ENCODE results near the gene PTPN5. TPM values are rescaled to one million over a fixed set of nuclear protein-coding genes. Genes with fewer than 3 reads are reported as not detected.

PTPN5 gene
- total RNA-seq, 3 donors from 2014 or later, result 0.59 to 2.2 (median 1.3) TPM

DNA sequence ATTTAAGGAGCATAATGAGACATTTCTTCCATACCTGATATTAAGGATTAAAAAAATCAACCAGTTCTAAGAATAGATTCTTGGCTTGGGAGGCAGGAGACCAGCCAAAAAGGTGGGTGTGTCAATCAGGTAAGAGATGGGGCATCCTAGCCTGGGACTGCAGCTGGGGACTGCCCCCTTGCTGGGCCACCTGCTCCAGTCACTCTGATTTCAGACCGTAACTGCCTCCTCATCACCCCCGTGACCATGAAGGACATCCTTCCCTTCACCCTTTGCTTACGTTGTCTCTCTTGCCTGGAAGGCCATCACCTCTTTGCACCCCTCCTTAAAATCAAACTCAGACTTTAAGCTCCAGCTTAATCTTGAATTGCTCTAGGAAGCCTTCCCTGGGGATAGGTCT, 17.9 kb downstream of the PTPN5 start:
- Histone ChIP-seq H3K36me3 (no peaks in the 10 kb centered on the region), H3K4me3 (no peak overlapping the region), H3K4me1 (no peaks in the 10 kb centered on the region), H3K9me3 (no peaks in the 10 kb centered on the region), H3K27ac (no peak overlapping the region), H3K27me3 (no peaks in the 10 kb centered on the region)
- TF ChIP-seq CTCF (IDR thresholded peaks at IDR 0.05), result no peak
- TF ChIP-seq POLR2AphosphoS5 (IDR thresholded peaks at IDR 0.05), result no peak
- no peak for TF ChIP-seq POLR2A (IDR thresholded peaks at IDR 0.05)
- no peak for DNase-seq (ENCODE audit: low spot score in 2 of 2)
- intact Hi-C loops (cut with DNase I; ENCODE audit: low total_unique reads), result no loop called here

DNA sequence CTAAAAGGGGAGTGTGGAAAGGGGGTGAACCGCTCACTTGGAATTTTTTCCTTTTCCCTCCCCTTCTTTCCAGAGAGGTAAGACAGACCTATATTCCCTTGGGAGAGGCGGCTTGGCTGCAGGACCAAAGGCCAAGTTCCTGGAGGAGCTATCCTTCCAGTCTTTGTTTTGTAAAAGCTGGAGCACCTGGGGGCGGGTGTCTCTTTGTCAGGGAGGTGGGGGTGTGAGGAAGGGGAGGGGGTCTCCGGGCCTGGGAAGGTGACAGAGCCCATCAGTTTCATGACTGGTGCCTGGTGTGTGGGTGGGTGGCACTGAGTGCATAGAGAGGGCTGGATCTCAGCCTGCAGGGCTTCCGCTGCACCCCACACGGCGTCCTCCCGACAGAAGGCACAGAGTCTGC, 18.5 kb downstream of the PTPN5 start:
- Histone ChIP-seq H3K4me1 (no peaks in the 10 kb centered on the region), H3K4me3 (no peak overlapping the region), H3K27ac (no peak overlapping the region), H3K27me3 (no peaks in the 10 kb centered on the region), H3K36me3 (no peaks in the 10 kb centered on the region), H3K9me3 (no peaks in the 10 kb centered on the region)
- no peak for TF ChIP-seq CTCF (IDR thresholded peaks at IDR 0.05)
- TF ChIP-seq POLR2A (IDR thresholded peaks at IDR 0.05), result no peak
- no peak for TF ChIP-seq POLR2AphosphoS5 (IDR thresholded peaks at IDR 0.05)
- intact Hi-C loops (cut with DNase I; ENCODE audit: low total_unique reads), result no loop called here
- DNase-seq (ENCODE audit: low spot score in 2 of 2), result no peak

DNA sequence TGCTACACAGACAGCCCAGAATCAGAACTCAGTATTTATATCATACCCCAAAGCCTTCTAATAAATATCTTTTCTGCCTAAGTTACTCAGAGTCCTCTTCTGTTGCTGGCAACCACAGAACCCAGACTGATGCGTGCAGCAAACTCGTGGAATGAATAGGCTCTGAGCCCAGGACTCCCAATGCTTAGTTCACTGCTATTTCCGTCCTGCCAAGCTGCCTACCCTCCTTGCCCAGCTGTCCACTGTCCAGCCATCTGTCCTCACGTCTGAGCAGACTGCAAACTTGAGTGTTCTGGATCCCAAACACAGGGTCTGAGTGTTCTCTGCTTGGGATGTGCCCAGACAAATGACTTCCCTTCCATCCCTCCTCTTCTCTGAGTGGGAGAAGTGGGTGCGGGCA, 19.4 kb downstream of the PTPN5 start:
- TF ChIP-seq POLR2A (IDR thresholded peaks at IDR 0.05), result no peak
- TF ChIP-seq POLR2AphosphoS5 (IDR thresholded peaks at IDR 0.05), result no peak
- TF ChIP-seq CTCF (IDR thresholded peaks at IDR 0.05), result no peak
- intact Hi-C loops (cut with DNase I; ENCODE audit: low total_unique reads), result no loop called here
- DNase-seq (ENCODE audit: low spot score in 2 of 2), result no peak
- H3K27me3 ChIP-seq, result no peaks in the 10 kb centered on the region
- H3K27ac ChIP-seq, result no peak overlapping the region
- H3K9me3 ChIP-seq, result no peaks in the 10 kb centered on the region
- H3K36me3 ChIP-seq, result no peaks in the 10 kb centered on the region
- H3K4me1 ChIP-seq, result no peaks in the 10 kb centered on the region
- H3K4me3 ChIP-seq, result no peak overlapping the region

GRCh38 chr11:18771266-18772035, 20.1 kb downstream of the PTPN5 start:
- no peak overlapping the region for H3K4me3 ChIP-seq
- H3K36me3 ChIP-seq, result no peaks in the 10 kb centered on the region
- no peak overlapping the region for H3K27ac ChIP-seq
- no peaks in the 10 kb centered on the region for H3K9me3 ChIP-seq
- no peaks in the 10 kb centered on the region for H3K4me1 ChIP-seq
- DNase-seq (ENCODE audit: low spot score in 2 of 2), result no peak
- intact Hi-C loops (cut with DNase I; ENCODE audit: low total_unique reads), result no loop called here
- no peaks in the 10 kb centered on the region for H3K27me3 ChIP-seq
- TF ChIP-seq CTCF (IDR thresholded peaks at IDR 0.05) (no peak), POLR2AphosphoS5 (IDR thresholded peaks at IDR 0.05) (no peak)

GRCh38 chr11:18770479-18771125, 21.0 kb downstream of the PTPN5 start:
- no peak for DNase-seq (ENCODE audit: low spot score in 2 of 2)
- H3K4me3 ChIP-seq, result no peak overlapping the region
- H3K4me1 ChIP-seq, result no peaks in the 10 kb centered on the region
- H3K27me3 ChIP-seq, result no peaks in the 10 kb centered on the region
- H3K27ac ChIP-seq, result no peak overlapping the region
- TF ChIP-seq POLR2AphosphoS5 (IDR thresholded peaks at IDR 0.05), result no peak
- no peak for TF ChIP-seq CTCF (IDR thresholded peaks at IDR 0.05)
- TF ChIP-seq POLR2A (IDR thresholded peaks at IDR 0.05), result no peak
- no peaks in the 10 kb centered on the region for H3K9me3 ChIP-seq
- intact Hi-C loops (cut with DNase I; ENCODE audit: low total_unique reads), result no loop called here
- no peaks in the 10 kb centered on the region for H3K36me3 ChIP-seq

Measured in breast epithelium (tissue), 4 donors.